ENCODE measurements around the gene TMEM156. TPM values are rescaled to one million over a fixed set of nuclear protein-coding genes. Genes with fewer than 3 reads are reported as not detected.

Gene TMEM156
- total and polyA plus RNA-seq, 2 donors (not counting 1 experiment from before 2014, with no cell fraction given): 0.06 to 0.17 TPM

- Histone ChIP-seq H3K9ac (ENCODE audit: insufficient read depth, low read length) (no peak overlapping the region), H3K4me3 (replicated peaks in 1 of 4; ENCODE audit: control extremely low read depth in 1 of 4, insufficient read depth in 1 of 4, low read depth in 3 of 4, low read length in 4 of 4) (no peak overlapping the region), H4K20me1 (ENCODE audit: control insufficient read depth, extremely low read depth, insufficient read depth, low read length) (no peaks in the 10 kb centered on the region), H3K79me2 (ENCODE audit: control insufficient read depth, insufficient read depth, low read length) (no peaks in the 10 kb centered on the region), H3K27ac (ENCODE audit: insufficient read depth, low read length) (no peak overlapping the region), H3K4me2 (ENCODE audit: extremely low read depth, insufficient read depth, low read length) (no peak overlapping the region), H3K27me3 (ENCODE audit: control insufficient read depth, insufficient read depth, low read length) (no peaks in the 10 kb centered on the region), H3K4me1 (ENCODE audit: control insufficient read depth, extremely low read depth, insufficient read depth, low read length) (no peaks in the 10 kb centered on the region), H3K9me3 (ENCODE audit: control insufficient read depth, insufficient read depth, low read depth, low read length) (no peaks in the 10 kb centered on the region), H2AFZ (ENCODE audit: low read length) (no peak overlapping the region), H3K36me3 (ENCODE audit: control insufficient read depth, insufficient read depth, low read length) (no peaks in the 10 kb centered on the region)
- TF ChIP-seq CTCF (conservative IDR thresholded peaks at IDR 0.05 in 1 of 2, IDR thresholded peaks at IDR 0.05 in 1 of 2; ENCODE audit: low read depth in 1 of 2, low read length in 2 of 2) (no peak), EZH2 (IDR thresholded peaks at IDR 0.05; ENCODE audit: low read length, missing control alignments) (no peak)
- no peak for DNase-seq (ENCODE audit: low read depth in 2 of 2)
Measured at GRCh38 chr4:39061457-39061856, 29.2 kb upstream of the TMEM156 start.

- Histone ChIP-seq H3K27ac (ENCODE audit: insufficient read depth, low read length) (no peak overlapping the region), H3K79me2 (ENCODE audit: control insufficient read depth, insufficient read depth, low read length) (peaks cover 5% of the 10 kb centered on the region), H3K9ac (ENCODE audit: insufficient read depth, low read length) (no peak overlapping the region), H3K4me2 (ENCODE audit: extremely low read depth, insufficient read depth, low read length) (no peak overlapping the region), H3K27me3 (ENCODE audit: control insufficient read depth, insufficient read depth, low read length) (no peaks in the 10 kb centered on the region), H3K9me3 (ENCODE audit: control insufficient read depth, insufficient read depth, low read depth, low read length) (no peaks in the 10 kb centered on the region), H4K20me1 (ENCODE audit: control insufficient read depth, extremely low read depth, insufficient read depth, low read length) (no peaks in the 10 kb centered on the region), H3K4me3 (replicated peaks in 1 of 4; ENCODE audit: control extremely low read depth in 1 of 4, insufficient read depth in 1 of 4, low read depth in 3 of 4, low read length in 4 of 4) (no peak overlapping the region), H3K36me3 (ENCODE audit: control insufficient read depth, insufficient read depth, low read length) (no peaks in the 10 kb centered on the region), H3K4me1 (ENCODE audit: control insufficient read depth, extremely low read depth, insufficient read depth, low read length) (no peaks in the 10 kb centered on the region), H2AFZ (ENCODE audit: low read length) (no peak overlapping the region)
- DNase-seq (ENCODE audit: low read depth in 2 of 2): no peak
- TF ChIP-seq CTCF (conservative IDR thresholded peaks at IDR 0.05 in 1 of 2, IDR thresholded peaks at IDR 0.05 in 1 of 2; ENCODE audit: low read depth in 1 of 2, low read length in 2 of 2) (no peak), EZH2 (IDR thresholded peaks at IDR 0.05; ENCODE audit: low read length, missing control alignments) (no peak)
Measured at GRCh38 chr4:39056023-39056422, 23.8 kb upstream of the TMEM156 start.

- H4K20me1 ChIP-seq (ENCODE audit: control insufficient read depth, extremely low read depth, insufficient read depth, low read length): no peaks in the 10 kb centered on the region
- H3K4me3 ChIP-seq (replicated peaks in 1 of 4; ENCODE audit: control extremely low read depth in 1 of 4, insufficient read depth in 1 of 4, low read depth in 3 of 4, low read length in 4 of 4): no peak overlapping the region
- no peak for DNase-seq (ENCODE audit: low read depth in 2 of 2)
- no peak overlapping the region for H2AFZ ChIP-seq (ENCODE audit: low read length)
- H3K9me3 ChIP-seq (ENCODE audit: control insufficient read depth, insufficient read depth, low read depth, low read length): no peaks in the 10 kb centered on the region
- H3K36me3 ChIP-seq (ENCODE audit: control insufficient read depth, insufficient read depth, low read length): no peaks in the 10 kb centered on the region
- TF ChIP-seq CTCF (conservative IDR thresholded peaks at IDR 0.05 in 1 of 2, IDR thresholded peaks at IDR 0.05 in 1 of 2; ENCODE audit: low read depth in 1 of 2, low read length in 2 of 2): no peak
- TF ChIP-seq EZH2 (IDR thresholded peaks at IDR 0.05; ENCODE audit: low read length, missing control alignments): no peak
- H3K4me2 ChIP-seq (ENCODE audit: extremely low read depth, insufficient read depth, low read length): no peak overlapping the region
- H3K9ac ChIP-seq (ENCODE audit: insufficient read depth, low read length): no peak overlapping the region
- no peak overlapping the region for H3K27ac ChIP-seq (ENCODE audit: insufficient read depth, low read length)
- H3K79me2 ChIP-seq (ENCODE audit: control insufficient read depth, insufficient read depth, low read length): peaks cover 6% of the 10 kb centered on the region
- H3K27me3 ChIP-seq (ENCODE audit: control insufficient read depth, insufficient read depth, low read length): no peaks in the 10 kb centered on the region
- no peaks in the 10 kb centered on the region for H3K4me1 ChIP-seq (ENCODE audit: control insufficient read depth, extremely low read depth, insufficient read depth, low read length)
Measured at GRCh38 chr4:39054497-39054896, 22.3 kb upstream of the TMEM156 start.

Data from fibroblast of lung (primary cell).